PC-3 (cell line): ENCODE data around the gene CSH1. TPM values are rescaled to one million over a fixed set of nuclear protein-coding genes. Genes with fewer than 3 reads are reported as not detected.
A peak's percentile ranks its signal among the peaks of the same experiment; 100 is the strongest.
"Not testable (repeated sequence)": the region's sequence is repeated elsewhere in the genome, so short reads cannot be mapped to it uniquely, and the experiment has no call there.

Experiments used
- ATAC-seq: fragments of 200-7000 bp; cut with Tn5 transposase; 2 replicates; pipeline ENCODE4 v1.9.1; 2020; ENCODE audit warnings: mild to moderate bottlenecking, moderate library complexity
- BruUV-seq: library from RNA; stranded (reverse); fragments of 400-500 nt; replicated peaks from 2 replicates; lab custom pipeline; 2021; lab: Mats Ljungman, UMichigan
- CTCF ChIA-PET: fragments of 300-600 bp; sonication (Branson Sonifier 250); formaldehyde crosslinking; loops from one replicate; lab custom pipeline; 2022; ENCODE audit warnings: antibody characterized with exemption; lab: Charles Lee
- POLR2A ChIA-PET: fragments of 300-600 bp; sonication (Branson Sonifier 250); formaldehyde crosslinking; loops from one replicate; lab custom pipeline; 2022; ENCODE audit warnings: antibody characterized with exemption; ENCODE audit not compliant: unreplicated experiment; lab: Charles Lee
- DNase-seq: peaks from one replicate; pipeline ENCODE4 v3.0.0-alpha.2; 2015
- H2AFZ ChIP-seq: fragments of 300-600 bp; sonication (generic); 2 replicates; pipeline ENCODE4 v1.6.0; 2016; ENCODE audit warnings: antibody characterized with exemption, low read length
- H3F3A ChIP-seq: fragments of 300-600 bp; sonication (generic); one replicate; pipeline ENCODE4 v1.6.0; 2017; ENCODE audit warnings: antibody characterized with exemption, low read length, control low read depth, mild to moderate bottlenecking; ENCODE audit not compliant: unreplicated experiment
- H3K27ac ChIP-seq: fragments of 300-600 bp; sonication (generic); 2 replicates; pipeline ENCODE4 v1.5.1; 2016; ENCODE audit warnings: mild to moderate bottlenecking, low read length
- H3K27me3 ChIP-seq: fragments of 300-600 bp; sonication (generic); 2 replicates; pipeline ENCODE4 v1.6.1; 2016; ENCODE audit warnings: low read length, mixed read lengths
- H3K36me3 ChIP-seq: fragments of 300-600 bp; sonication (generic); 2 replicates; pipeline ENCODE4 v1.6.1; 2016; ENCODE audit warnings: low read depth, mixed run types, low read length, mixed read lengths
- H3K4me1 ChIP-seq: fragments of 300-600 bp; sonication (generic); 2 replicates; pipeline ENCODE4 v1.5.1; 2016; ENCODE audit warnings: low read length; ENCODE audit not compliant: insufficient read depth
- H3K4me2 ChIP-seq: fragments of 300-600 bp; sonication (generic); 2 replicates; pipeline ENCODE4 v1.6.0; 2016; ENCODE audit warnings: low read length
- H3K4me3 ChIP-seq: fragments of 300-600 bp; sonication (generic); 2 replicates; pipeline ENCODE4 v1.5.1; 2016; ENCODE audit warnings: mild to moderate bottlenecking, low read length, mixed read lengths
- H3K79me2 ChIP-seq: fragments of 300-600 bp; sonication (generic); 2 replicates; pipeline ENCODE4 v1.6.1; 2017; ENCODE audit warnings: low read length, mixed read lengths
- H3K9ac ChIP-seq: fragments of 300-600 bp; sonication (generic); 2 replicates; pipeline ENCODE4 v1.6.0; 2016; ENCODE audit warnings: mild to moderate bottlenecking, low read length
- H3K9me2 ChIP-seq: fragments of 300-600 bp; sonication (generic); replicated peaks from 2 replicates; pipeline ENCODE4 v1.6.1; 2016; ENCODE audit warnings: mixed run types, low read length, mixed read lengths
- H3K9me3 ChIP-seq: fragments of 300-600 bp; sonication (generic); 2 replicates; pipeline ENCODE4 v1.6.1; 2016; ENCODE audit warnings: low read length, mixed read lengths
- H4K20me1 ChIP-seq: fragments of 300-600 bp; sonication (generic); 2 replicates; pipeline ENCODE4 v1.6.1; 2016; ENCODE audit warnings: low read length, mixed read lengths
- EZH2 ChIP-seq: fragments of 300-600 bp; sonication (generic); IDR thresholded peaks from one replicate; pipeline ENCODE4 v1.6.1; 2017; ENCODE audit warnings: antibody characterized with exemption, mild to moderate bottlenecking, low read length; ENCODE audit not compliant: unreplicated experiment
- EZH2phosphoT487 ChIP-seq: fragments of 300-600 bp; sonication (generic); IDR thresholded peaks from 2 replicates; pipeline ENCODE4 v1.6.1; 2018; ENCODE audit warnings: mild to moderate bottlenecking, antibody characterized with exemption, low read length, borderline replicate concordance
- intact Hi-C: fragments of 100-400 bp; cut with micrococcal nuclease; formaldehyde crosslinking; loops from 2 replicates; pipeline ENCODE4 v1.9.0; 2023
- total RNA-seq: library from RNA; depleted of rRNA; stranded (reverse); fragments of >200 nt; gene quantifications from 2 replicates; pipeline ENCODE4 v1.2.3, GENCODE V29; 2014
- TF ChIP-seq, protein P1 (sequence below): fragments of 300-600 bp; sonication (generic); conservative IDR thresholded peaks from 2 replicates; pipeline ENCODE4 v1.5.1; 2017; ENCODE audit warnings: antibody characterized with exemption, low read depth, mild to moderate bottlenecking, low read length

The CSH1 gene
- total RNA-seq, 1 experiment from 2014 or later = not detected

DNA sequence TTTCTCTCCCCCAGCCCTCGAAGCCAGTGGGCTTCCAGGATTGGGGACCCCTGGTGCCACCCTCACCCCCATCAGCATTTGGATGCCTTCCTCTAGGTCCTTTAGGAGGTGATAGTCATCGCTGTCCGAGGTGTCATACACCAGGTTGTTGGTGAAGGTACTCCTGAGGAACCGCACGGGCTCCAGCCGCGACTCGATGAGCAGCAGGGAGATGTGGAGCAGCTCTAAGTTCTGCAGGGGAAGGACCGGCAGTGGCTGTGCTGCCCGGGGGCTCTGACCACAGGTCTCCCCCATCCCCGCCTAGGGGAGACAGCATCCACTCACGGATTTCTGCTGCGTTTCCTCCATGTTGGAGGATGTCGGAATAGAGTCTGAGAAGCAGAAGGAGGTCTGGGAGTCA is 13.7 kb upstream of the CSH1 start:
- peaks cover 10% of the 10 kb centered on the region for H3K27me3 ChIP-seq
- no peaks in the 10 kb centered on the region for H3K79me2 ChIP-seq
- DNase-seq (no peak), ATAC-seq (no peak)
- H3K4me3 ChIP-seq = no peak overlapping the region
- no peaks in the 10 kb centered on the region for H3K9me2 ChIP-seq
- ChIA-PET CTCF (no interaction called here), POLR2A (no interaction called here)
- no peaks in the 10 kb centered on the region for H3K4me1 ChIP-seq
- no peaks in the 10 kb centered on the region for H3K36me3 ChIP-seq
- no peak overlapping the region for H3K27ac ChIP-seq
- H3F3A ChIP-seq = no peaks in the 10 kb centered on the region
- intact Hi-C loops = loop anchor here (10.0 kb wide), 1 partner anchor 375 kb away; no protein-coding TSS in a partner anchor
- H3K9ac ChIP-seq = no peak overlapping the region
- H3K9me3 ChIP-seq = no peaks in the 10 kb centered on the region
- no peaks in the 10 kb centered on the region for H4K20me1 ChIP-seq
- H3K4me2 ChIP-seq = no peak overlapping the region
- no peak overlapping the region for H2AFZ ChIP-seq
- BruUV-seq = no TSS peak
- TF ChIP-seq EZH2 = no peak
- TF ChIP-seq EZH2phosphoT487 = no peak
- TF ChIP-seq, protein P1, sequence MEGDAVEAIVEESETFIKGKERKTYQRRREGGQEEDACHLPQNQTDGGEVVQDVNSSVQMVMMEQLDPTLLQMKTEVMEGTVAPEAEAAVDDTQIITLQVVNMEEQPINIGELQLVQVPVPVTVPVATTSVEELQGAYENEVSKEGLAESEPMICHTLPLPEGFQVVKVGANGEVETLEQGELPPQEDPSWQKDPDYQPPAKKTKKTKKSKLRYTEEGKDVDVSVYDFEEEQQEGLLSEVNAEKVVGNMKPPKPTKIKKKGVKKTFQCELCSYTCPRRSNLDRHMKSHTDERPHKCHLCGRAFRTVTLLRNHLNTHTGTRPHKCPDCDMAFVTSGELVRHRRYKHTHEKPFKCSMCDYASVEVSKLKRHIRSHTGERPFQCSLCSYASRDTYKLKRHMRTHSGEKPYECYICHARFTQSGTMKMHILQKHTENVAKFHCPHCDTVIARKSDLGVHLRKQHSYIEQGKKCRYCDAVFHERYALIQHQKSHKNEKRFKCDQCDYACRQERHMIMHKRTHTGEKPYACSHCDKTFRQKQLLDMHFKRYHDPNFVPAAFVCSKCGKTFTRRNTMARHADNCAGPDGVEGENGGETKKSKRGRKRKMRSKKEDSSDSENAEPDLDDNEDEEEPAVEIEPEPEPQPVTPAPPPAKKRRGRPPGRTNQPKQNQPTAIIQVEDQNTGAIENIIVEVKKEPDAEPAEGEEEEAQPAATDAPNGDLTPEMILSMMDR = no peak

DNA sequence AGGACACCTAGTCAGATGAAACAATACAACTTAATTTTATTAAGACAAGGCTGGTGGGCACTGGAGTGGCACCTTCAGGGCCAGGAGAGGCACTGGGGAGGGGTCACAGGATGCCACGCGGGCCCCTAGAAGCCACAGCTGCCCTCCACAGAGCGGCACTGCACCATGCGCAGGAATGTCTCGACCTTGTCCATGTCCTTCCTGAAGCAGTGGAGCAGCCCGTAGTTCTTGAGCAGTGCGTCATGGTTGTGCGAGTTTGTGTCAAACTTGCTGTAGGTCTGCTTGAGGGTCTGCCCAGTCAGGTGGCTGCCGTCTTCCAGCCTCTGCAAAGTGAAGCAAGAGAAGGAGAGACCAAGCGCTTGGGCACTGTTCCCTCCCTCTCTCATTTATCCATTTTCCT is 13.2 kb upstream of the CSH1 start:
- H3K9me3 ChIP-seq, H3K36me3 ChIP-seq, H3K9me2 ChIP-seq, H2AFZ ChIP-seq, H3K79me2 ChIP-seq, ATAC-seq, H3K4me1 ChIP-seq, BruUV-seq, H3K4me3 ChIP-seq, H3F3A ChIP-seq, H4K20me1 ChIP-seq, CTCF ChIA-PET, H3K27ac ChIP-seq, POLR2A ChIA-PET, intact Hi-C loops, H3K4me2 ChIP-seq, H3K27me3 ChIP-seq, DNase-seq, H3K9ac ChIP-seq: not testable (repeated sequence)

DNA sequence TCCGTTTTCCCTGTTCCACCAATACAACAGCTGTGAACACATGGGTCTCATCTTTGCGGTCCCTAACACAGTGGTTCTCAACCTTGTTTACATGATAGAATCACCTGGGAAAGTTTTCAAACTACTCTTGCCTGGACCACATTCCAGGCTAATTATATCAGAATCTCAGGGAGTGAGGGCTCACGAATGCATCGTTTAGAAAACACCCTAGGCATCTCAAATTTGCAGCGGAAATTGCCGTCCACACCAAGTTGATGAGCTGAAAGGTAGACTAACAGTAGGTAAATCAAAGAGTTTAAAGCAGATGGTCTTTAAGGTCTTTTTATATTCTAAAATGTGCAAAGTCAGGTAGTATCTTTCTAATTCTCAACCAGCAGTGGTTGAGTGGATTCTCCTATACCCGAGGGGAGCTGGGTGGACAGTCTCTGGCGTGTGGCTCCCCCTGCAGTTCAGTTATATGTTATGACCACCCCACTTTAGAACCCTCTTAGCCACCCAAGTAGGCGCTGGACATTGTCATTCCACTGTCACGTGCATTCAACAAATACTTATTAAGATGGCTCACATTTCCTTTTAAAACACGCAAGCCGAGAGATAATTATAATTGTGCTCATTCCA is 10.9 kb upstream of the CSH1 start:
- BruUV-seq, CTCF ChIA-PET, H3K27me3 ChIP-seq, H3K79me2 ChIP-seq, H3K9me2 ChIP-seq, H3K36me3 ChIP-seq, intact Hi-C loops, POLR2A ChIA-PET, H3K9me3 ChIP-seq, H3K9ac ChIP-seq, H3K4me2 ChIP-seq, H3F3A ChIP-seq, H2AFZ ChIP-seq, H4K20me1 ChIP-seq, H3K4me1 ChIP-seq, H3K4me3 ChIP-seq, H3K27ac ChIP-seq: not testable (repeated sequence)
- DNase-seq (peak; percentile 37), ATAC-seq (peak; percentile 42; the same call in 1 of the 2 replicates)
- TF ChIP-seq, protein P1 = peak; percentile 45

DNA sequence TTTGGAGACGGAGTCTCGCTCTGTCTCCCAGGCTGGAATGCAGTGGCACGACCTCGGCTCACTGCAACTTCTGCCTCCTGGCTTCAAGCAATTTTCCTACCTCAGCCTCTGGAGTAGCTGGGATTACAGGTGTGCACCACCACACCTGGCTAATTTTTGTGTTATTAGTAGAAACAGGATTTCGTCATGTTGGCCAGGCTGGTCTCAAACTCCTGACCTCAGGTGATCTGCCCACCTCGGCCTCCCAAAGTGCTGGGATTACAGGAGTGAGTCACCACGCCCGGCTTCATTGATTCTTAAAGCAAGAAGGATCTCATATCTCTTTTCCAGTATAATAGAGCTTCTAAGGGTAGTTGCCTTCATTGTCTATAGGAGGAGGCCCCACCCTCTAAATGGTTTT is 8.4 kb upstream of the CSH1 start:
- ATAC-seq, DNase-seq, intact Hi-C loops, H3K9me2 ChIP-seq, H3K4me2 ChIP-seq, H3K9ac ChIP-seq, BruUV-seq, H3K27me3 ChIP-seq, H3K27ac ChIP-seq, H3K79me2 ChIP-seq, H2AFZ ChIP-seq, H3K9me3 ChIP-seq, H3K4me1 ChIP-seq, H3K36me3 ChIP-seq, H3K4me3 ChIP-seq, H4K20me1 ChIP-seq, H3F3A ChIP-seq: not testable (repeated sequence)
- ChIA-PET CTCF (interaction anchor here (1.0 kb wide), 1 partner anchor 14 kb away, joined by 3 read pairs; the partner anchor contains the start of gene GH1), POLR2A (interaction anchor here (0.7 kb wide), 1 partner anchor 535 kb away, joined by 5 read pairs; no protein-coding TSS in a partner anchor)
